ENCODE results near the gene CASP3. TPM values are rescaled to one million over a fixed set of nuclear protein-coding genes. Genes with fewer than 3 reads are reported as not detected.
A peak's percentile ranks its signal among the peaks of the same experiment; 100 is the strongest.
"Not testable (repeated sequence)": the region's sequence is repeated elsewhere in the genome, so short reads cannot be mapped to it uniquely, and the experiment has no call there.

The CASP3 gene
- polyA plus RNA-seq, 1 donor = 53.4 TPM

DNA sequence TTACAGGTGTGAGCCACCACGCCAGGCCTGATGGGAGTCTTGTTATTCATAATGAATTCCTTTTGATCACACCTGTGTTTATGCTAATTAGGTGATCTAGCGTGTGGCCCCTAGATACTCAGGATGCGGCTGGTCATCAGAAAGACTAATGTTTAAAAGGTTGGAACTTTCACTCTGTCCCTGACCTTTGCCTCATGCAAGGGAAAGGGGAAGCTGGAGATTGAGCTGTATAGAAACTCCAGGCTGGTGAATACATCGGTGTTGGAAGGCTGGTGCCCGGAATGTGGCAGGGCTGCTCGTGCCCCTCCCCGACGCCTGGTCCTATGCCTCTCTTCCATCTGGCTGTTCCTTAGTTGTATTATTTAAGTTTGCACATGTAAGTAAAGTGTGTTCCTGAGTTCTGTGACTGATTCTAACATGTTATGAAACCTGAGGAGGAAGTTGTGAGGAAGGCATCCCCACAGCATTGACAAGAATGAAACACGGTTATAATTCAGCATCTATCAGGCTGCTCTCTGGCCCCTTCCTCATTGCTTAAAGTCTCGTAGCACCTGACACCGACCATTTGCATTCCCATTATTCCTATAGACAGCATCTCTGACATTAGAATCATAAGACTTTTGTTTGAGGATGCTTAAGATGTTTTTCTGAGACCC lies 28.9 kb downstream of the CASP3 start:
- Histone ChIP-seq H3K4me3 (ENCODE audit: low read length) (no peak overlapping the region), H3K4me1 (ENCODE audit: control insufficient read depth, insufficient read depth, low read length) (peaks cover 9% of the 10 kb centered on the region), H3K36me3 (ENCODE audit: control insufficient read depth, insufficient read depth, low read length) (no peaks in the 10 kb centered on the region), H3K9me3 (ENCODE audit: control insufficient read depth, low read depth, low read length) (peaks cover 4% of the 10 kb centered on the region), H3K27ac (ENCODE audit: low read length) (no peak overlapping the region), H3K27me3 (ENCODE audit: control insufficient read depth, insufficient read depth, low read length) (no peaks in the 10 kb centered on the region)
- DNase-seq = no peak
- WGBS (ENCODE audit: insufficient coverage, low lambda C conversion rate) = 50% methylated on average over 2 of the region's 11 CpGs

DNA sequence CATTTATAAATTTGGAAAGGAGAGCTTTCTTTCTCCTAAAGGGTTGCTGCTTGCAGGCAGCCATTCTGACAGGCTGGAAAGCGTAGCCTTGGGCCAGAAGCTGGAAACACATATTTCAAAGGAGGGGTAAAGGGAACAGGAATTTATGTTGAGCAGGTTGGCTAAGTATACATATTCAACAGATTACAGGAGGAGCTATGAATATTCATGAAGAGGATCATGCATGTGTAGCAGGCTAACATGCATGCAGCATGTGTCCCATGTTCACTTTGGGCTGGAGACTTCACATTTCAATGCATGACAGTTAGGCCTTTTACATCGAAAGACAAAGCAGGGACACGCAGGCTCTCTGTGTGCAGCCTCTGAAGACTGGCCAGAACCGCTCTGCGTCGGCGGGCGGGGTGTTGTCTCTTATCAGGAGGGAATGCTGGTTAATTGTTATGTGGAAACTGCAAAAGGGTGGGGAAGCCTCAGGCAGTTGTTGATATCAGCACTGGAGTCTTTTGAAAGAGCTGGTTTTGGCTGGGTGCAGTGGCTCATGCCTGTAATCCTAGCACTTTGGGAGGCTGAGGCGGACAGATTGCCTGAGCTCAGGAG lies 31.5 kb downstream of the CASP3 start:
- WGBS (ENCODE audit: insufficient coverage, low lambda C conversion rate) = no CpG with 5 or more reads among the region's 9 CpGs
- Histone ChIP-seq H3K36me3 (ENCODE audit: control insufficient read depth, insufficient read depth, low read length) (no peaks in the 10 kb centered on the region), H3K9me3 (ENCODE audit: control insufficient read depth, low read depth, low read length) (peaks cover 11% of the 10 kb centered on the region), H3K27ac (ENCODE audit: low read length) (peak overlapping the region; percentile 30), H3K27me3 (ENCODE audit: control insufficient read depth, insufficient read depth, low read length) (no peaks in the 10 kb centered on the region), H3K4me1 (ENCODE audit: control insufficient read depth, insufficient read depth, low read length) (peaks cover 9% of the 10 kb centered on the region), H3K4me3 (ENCODE audit: low read length) (no peak overlapping the region)
- DNase-seq = peak; percentile 71 to 86

DNA sequence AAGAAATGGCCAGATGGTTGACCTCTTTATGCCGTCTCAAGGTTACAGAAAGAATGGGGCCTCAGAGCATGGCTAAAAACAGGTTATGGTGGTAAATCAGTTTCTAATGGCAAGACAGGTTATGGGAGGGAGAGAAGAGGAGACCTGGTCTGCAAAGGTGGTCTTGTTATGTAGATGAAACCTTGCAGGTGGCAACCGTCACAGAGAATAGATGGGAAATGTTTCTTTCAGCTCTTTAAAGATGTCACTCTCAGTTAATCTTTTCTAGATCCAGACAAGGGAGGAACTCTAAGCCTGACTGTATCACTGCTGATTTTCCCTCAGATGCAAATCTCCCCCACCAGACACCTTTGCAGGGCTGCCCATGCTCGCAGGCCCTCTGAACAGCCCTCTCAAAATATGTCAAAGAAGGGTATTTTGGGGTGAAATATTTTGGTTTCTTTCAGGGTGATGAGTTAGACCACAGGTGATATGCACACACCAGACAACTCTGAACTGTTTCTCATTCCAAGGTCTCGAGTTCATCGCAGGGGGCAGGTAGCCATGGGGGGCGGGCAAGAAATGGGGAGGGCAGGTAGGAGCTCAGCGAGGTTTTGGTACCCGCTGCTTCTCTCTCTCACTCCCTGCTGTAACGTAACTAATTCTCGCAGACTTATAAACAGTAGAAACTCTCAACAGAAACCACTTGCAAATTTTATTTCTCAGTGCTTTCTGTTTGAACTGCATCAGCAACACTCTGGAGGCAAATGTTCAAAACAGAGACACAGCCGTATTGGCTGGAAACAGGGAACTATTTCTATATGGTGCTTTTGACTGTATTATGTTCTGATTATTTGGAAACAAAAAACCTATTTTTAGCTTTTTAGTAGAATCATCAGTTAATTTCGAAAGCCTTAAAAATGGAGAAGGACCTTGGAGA lies 32.4 kb downstream of the CASP3 start:
- Histone ChIP-seq H3K9me3 (ENCODE audit: control insufficient read depth, low read depth, low read length) (peaks cover 11% of the 10 kb centered on the region), H3K4me3 (ENCODE audit: low read length) (no peak overlapping the region), H3K4me1 (ENCODE audit: control insufficient read depth, insufficient read depth, low read length) (peaks cover 13% of the 10 kb centered on the region), H3K27ac (ENCODE audit: low read length) (no peak overlapping the region), H3K27me3 (ENCODE audit: control insufficient read depth, insufficient read depth, low read length) (no peaks in the 10 kb centered on the region), H3K36me3 (ENCODE audit: control insufficient read depth, insufficient read depth, low read length) (no peaks in the 10 kb centered on the region)
- no peak for DNase-seq
- WGBS (ENCODE audit: insufficient coverage, low lambda C conversion rate) = 80% methylated on average over 1 of the region's 12 CpGs

DNA sequence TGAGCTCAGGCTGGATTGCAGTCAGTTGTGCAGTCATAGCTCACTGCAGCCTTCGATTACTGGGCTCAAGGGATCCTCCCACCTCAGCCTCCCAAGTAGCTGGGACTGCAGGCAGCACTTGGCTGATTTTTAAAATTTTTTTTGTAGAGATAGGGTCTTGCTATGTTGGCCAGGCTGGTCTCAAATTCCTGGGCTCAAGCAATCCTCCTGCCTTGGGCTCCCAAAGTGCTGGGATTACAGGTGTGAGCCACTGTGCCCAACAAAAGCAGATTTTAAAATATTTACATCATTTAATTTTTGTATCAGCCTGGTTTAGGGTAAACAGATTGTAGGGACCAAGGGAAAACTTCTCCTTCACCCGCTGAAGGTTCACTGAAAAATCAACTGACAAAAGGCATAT lies 33.1 kb downstream of the CASP3 start:
- Histone ChIP-seq H3K9me3 (ENCODE audit: control insufficient read depth, low read depth, low read length) (peaks cover 11% of the 10 kb centered on the region), H3K4me1 (ENCODE audit: control insufficient read depth, insufficient read depth, low read length) (peaks cover 17% of the 10 kb centered on the region)
- WGBS (ENCODE audit: insufficient coverage, low lambda C conversion rate) = 86% methylated on average over 1 of the region's 2 CpGs
- H3K27me3 ChIP-seq (ENCODE audit: control insufficient read depth, insufficient read depth, low read length); H3K36me3 ChIP-seq (ENCODE audit: control insufficient read depth, insufficient read depth, low read length); DNase-seq; H3K27ac ChIP-seq (ENCODE audit: low read length); H3K4me3 ChIP-seq (ENCODE audit: low read length): not testable (repeated sequence)

DNA sequence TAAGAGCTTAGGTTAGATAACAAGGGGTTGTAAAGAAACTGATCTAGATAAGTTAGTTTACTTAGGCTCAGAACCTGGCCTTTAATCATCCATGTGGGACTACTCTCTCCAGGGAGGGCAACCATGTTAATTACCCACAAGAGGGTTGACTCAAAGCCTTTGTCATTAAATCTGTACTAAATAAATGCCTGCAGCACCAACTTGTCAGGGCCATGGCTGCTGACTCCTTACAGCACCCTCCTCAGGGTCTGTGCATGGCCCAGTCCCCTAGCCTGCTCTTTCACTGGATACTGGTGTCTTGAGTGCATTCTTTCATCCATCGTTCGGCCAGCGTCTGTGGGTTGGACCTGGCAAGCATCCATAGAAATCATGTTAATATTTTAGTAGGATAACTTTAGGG lies 34.7 kb downstream of the CASP3 start:
- Histone ChIP-seq H3K4me1 (ENCODE audit: control insufficient read depth, insufficient read depth, low read length) (peaks cover 17% of the 10 kb centered on the region), H3K27me3 (ENCODE audit: control insufficient read depth, insufficient read depth, low read length) (no peaks in the 10 kb centered on the region), H3K27ac (ENCODE audit: low read length) (no peak overlapping the region), H3K9me3 (ENCODE audit: control insufficient read depth, low read depth, low read length) (peaks cover 11% of the 10 kb centered on the region), H3K36me3 (ENCODE audit: control insufficient read depth, insufficient read depth, low read length) (no peaks in the 10 kb centered on the region), H3K4me3 (ENCODE audit: low read length) (no peak overlapping the region)
- no CpG with 5 or more reads among the region's 3 CpGs for WGBS (ENCODE audit: insufficient coverage, low lambda C conversion rate)
- DNase-seq = no peak

DNA sequence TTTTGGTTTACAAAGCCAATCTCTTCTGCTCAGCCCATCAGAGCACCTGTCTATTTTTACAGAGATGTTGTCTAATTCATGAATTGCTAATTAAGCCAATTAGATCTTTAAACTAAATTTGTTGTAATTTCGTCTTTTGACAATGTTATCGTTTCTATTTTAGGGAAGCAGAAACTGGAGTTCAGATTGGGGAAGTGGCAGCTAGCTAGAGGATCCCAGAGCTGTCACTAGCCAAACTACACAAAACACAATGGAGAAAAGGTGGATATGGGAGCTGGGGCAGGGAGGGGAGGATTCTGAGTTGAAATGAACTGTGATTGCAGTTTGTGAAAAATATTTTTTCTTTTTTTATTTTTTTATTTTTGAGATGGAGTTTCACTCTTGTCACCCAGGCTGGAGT lies 35.8 kb downstream of the CASP3 start:
- H3K27ac ChIP-seq (ENCODE audit: low read length) = no peak overlapping the region
- no peaks in the 10 kb centered on the region for H3K27me3 ChIP-seq (ENCODE audit: control insufficient read depth, insufficient read depth, low read length)
- peaks cover 17% of the 10 kb centered on the region for H3K4me1 ChIP-seq (ENCODE audit: control insufficient read depth, insufficient read depth, low read length)
- H3K36me3 ChIP-seq (ENCODE audit: control insufficient read depth, insufficient read depth, low read length) = no peaks in the 10 kb centered on the region
- 100% methylated on average over 2 of the region's 2 CpGs for WGBS (ENCODE audit: insufficient coverage, low lambda C conversion rate)
- peaks cover 11% of the 10 kb centered on the region for H3K9me3 ChIP-seq (ENCODE audit: control insufficient read depth, low read depth, low read length)
- H3K4me3 ChIP-seq (ENCODE audit: low read length) = no peak overlapping the region
- DNase-seq = no peak

DNA sequence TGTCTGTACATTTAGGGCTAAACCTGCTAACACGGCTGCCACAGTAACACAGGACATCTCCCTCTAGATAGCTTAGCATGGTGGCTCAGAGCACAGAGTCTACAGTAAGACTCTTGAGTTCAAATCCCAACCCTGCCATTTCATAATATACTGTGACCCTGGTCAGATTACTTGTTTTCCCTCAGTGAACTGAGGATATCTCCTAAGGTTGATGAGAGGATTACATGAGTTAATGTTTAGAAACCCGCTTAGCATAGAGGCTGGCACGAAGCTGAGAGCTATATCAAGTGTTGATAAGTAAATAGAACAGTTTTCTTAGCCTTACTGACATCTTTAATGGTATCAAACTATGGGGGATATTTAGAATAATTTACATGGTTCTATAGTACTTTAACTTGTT lies 37.2 kb downstream of the CASP3 start:
- Histone ChIP-seq H3K36me3 (ENCODE audit: control insufficient read depth, insufficient read depth, low read length) (no peaks in the 10 kb centered on the region), H3K27ac (ENCODE audit: low read length) (peak overlapping the region; percentile 44), H3K27me3 (ENCODE audit: control insufficient read depth, insufficient read depth, low read length) (no peaks in the 10 kb centered on the region), H3K4me1 (ENCODE audit: control insufficient read depth, insufficient read depth, low read length) (peaks cover 13% of the 10 kb centered on the region), H3K9me3 (ENCODE audit: control insufficient read depth, low read depth, low read length) (peaks cover 11% of the 10 kb centered on the region), H3K4me3 (ENCODE audit: low read length) (no peak overlapping the region)
- WGBS (ENCODE audit: insufficient coverage, low lambda C conversion rate) = 20% methylated on average over 1 of the region's 3 CpGs
- DNase-seq = peak; percentile 41 to 58

DNA sequence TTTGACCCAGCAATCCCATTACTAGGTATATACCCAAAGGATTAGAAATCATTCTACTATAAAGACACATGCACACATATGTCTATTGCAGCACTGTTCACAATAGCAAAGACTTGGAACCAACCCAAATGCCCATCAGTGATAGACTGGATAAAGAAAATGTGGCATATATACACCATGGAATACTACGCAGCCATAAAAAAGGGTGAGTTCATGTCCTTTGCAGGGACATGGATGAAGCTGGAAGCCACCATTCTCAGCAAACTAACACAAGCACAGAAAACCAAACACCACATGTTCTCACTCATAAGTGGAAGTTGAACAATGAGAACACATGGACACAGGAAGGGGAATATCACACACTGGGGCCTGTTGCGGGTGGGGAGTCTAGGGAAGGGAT lies 41.8 kb downstream of the CASP3 start:
- not testable (repeated sequence) for H3K4me1 ChIP-seq (ENCODE audit: control insufficient read depth, insufficient read depth, low read length); H3K27ac ChIP-seq (ENCODE audit: low read length); H3K27me3 ChIP-seq (ENCODE audit: control insufficient read depth, insufficient read depth, low read length); H3K9me3 ChIP-seq (ENCODE audit: control insufficient read depth, low read depth, low read length); H3K4me3 ChIP-seq (ENCODE audit: low read length); H3K36me3 ChIP-seq (ENCODE audit: control insufficient read depth, insufficient read depth, low read length); DNase-seq
- WGBS (ENCODE audit: insufficient coverage, low lambda C conversion rate) = no CpG with 5 or more reads among the region's 2 CpGs

DNA sequence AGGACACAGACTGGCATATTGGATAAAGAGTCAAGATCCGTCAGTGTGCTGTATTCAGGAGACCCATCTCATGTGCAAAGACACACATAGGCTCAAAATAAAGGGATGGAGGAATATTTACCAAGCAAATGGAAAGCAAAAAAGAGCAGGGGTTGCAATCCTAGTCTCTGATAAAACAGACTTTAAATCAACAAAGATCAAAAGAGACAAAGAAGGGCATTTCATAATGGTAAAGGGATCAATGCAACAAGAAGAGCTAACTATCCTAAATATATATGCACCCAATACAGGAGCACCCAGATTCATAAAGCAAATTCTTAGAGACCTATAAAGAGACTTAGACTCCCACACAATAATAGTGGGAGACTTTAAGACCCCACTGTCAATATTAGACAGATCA lies 46.4 kb downstream of the CASP3 start:
- H3K27ac ChIP-seq (ENCODE audit: low read length); DNase-seq; H3K36me3 ChIP-seq (ENCODE audit: control insufficient read depth, insufficient read depth, low read length); H3K4me1 ChIP-seq (ENCODE audit: control insufficient read depth, insufficient read depth, low read length); H3K9me3 ChIP-seq (ENCODE audit: control insufficient read depth, low read depth, low read length); H3K27me3 ChIP-seq (ENCODE audit: control insufficient read depth, insufficient read depth, low read length); H3K4me3 ChIP-seq (ENCODE audit: low read length): not testable (repeated sequence)
- WGBS (ENCODE audit: insufficient coverage, low lambda C conversion rate) = no CpG with 5 or more reads among the region's 1 CpG

DNA sequence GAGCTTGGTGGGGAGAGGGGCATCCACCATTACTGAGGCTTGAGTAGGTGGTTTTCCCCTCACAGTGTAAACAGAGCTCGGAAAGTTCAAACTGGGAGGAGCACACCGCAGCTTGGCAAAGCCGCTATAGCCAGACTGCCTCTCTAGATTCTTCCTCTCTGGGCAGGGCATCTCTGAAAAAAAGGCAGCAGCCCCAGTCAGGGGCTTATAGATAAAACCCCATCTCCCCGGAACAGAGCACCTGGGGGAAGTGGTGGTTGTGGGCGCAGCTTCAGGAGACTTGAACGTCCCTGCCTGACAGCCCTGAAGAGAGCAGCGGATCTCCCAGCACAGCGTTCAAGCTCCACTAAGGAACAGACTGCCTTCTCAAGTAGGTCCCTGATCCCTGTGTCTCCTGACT lies 48.3 kb downstream of the CASP3 start:
- H3K4me3 ChIP-seq (ENCODE audit: low read length); H3K36me3 ChIP-seq (ENCODE audit: control insufficient read depth, insufficient read depth, low read length); H3K27me3 ChIP-seq (ENCODE audit: control insufficient read depth, insufficient read depth, low read length); H3K27ac ChIP-seq (ENCODE audit: low read length); H3K4me1 ChIP-seq (ENCODE audit: control insufficient read depth, insufficient read depth, low read length); H3K9me3 ChIP-seq (ENCODE audit: control insufficient read depth, low read depth, low read length); DNase-seq: not testable (repeated sequence)
- WGBS (ENCODE audit: insufficient coverage, low lambda C conversion rate) = no CpG with 5 or more reads among the region's 8 CpGs

Measured in large intestine (tissue), 3 donors.